Right atrium auricular region (tissue), 2 donors: ENCODE data around the gene SCN7A. TPM values are rescaled to one million over a fixed set of nuclear protein-coding genes. Genes with fewer than 3 reads are reported as not detected.

ENCODE experiments used
- DNase-seq: peaks from one replicate; pipeline ENCODE4 v3.0.0-alpha.2; 2019; ENCODE audit warnings: low spot score
- H3K27ac ChIP-seq, 2 donors: fragments of 200-600 bp; sonication (generic); 1 replicate in 1 of 2; 2 replicates in 1 of 2; pipeline ENCODE4 v1.5.1; 2016 to 2019
- H3K27me3 ChIP-seq, 2 donors: fragments of 200-600 bp; sonication (generic); one replicate each; pipeline versions ENCODE4 v1.5.1 to v1.6.0; 2017 to 2019
- H3K36me3 ChIP-seq: fragments of 200-600 bp; sonication (generic); one replicate; pipeline ENCODE4 v1.5.1; 2016
- H3K4me1 ChIP-seq, 2 donors: fragments of 200-600 bp; sonication (generic); one replicate each; pipeline versions ENCODE4 v1.5.1 to v1.6.0; 2017 to 2019
- H3K4me3 ChIP-seq, 2 donors: fragments of 200-600 bp; sonication (generic); 1 replicate in 1 of 2; 2 replicates in 1 of 2; pipeline ENCODE4 v1.5.1; 2017 to 2019; ENCODE audit warnings: mild to moderate bottlenecking in 1 of 2, moderate library complexity in 1 of 2
- H3K9me3 ChIP-seq, 2 donors: fragments of 200-600 bp; sonication (generic); one replicate each; pipeline ENCODE4 v1.5.1; 2019
- total RNA-seq, 2 donors: library from RNA; depleted of rRNA; stranded (reverse); fragments of >200 nt; gene quantifications; one replicate each; pipeline ENCODE4 v1.1.0, GENCODE V29; 2016
- TF ChIP-seq, protein P1 (sequence below), 2 donors: fragments of 200-600 bp; sonication (generic); IDR thresholded peaks; one replicate each; pipeline ENCODE4 v1.5.1; 2019; ENCODE audit warnings: antibody characterized with exemption in 2 of 2

SCN7A gene
- total RNA-seq, 2 donors from 2014 or later = 6.2 to 30.6 TPM

DNA sequence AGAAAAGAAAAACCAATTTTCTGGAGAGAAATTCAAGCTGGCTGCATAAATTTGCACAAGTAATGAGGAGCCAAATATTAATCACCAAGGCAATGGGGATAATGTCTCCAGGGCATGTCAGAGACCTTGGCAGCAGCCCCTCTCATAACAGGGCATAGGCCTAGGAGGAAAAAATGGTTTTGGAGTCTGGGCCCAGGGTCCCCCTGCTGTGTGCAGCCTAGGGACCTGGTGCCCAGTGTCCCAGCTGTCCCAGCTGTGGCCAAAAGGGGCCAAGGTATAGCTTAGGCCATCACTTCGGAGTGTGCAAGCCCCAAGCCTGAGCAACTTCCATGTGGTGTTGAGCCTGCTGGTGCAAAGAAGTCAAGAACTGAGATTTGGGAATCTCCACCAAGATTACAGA is 57.1 kb downstream of the SCN7A start:
- no peaks in the 10 kb centered on the region for H3K4me1 ChIP-seq
- TF ChIP-seq, protein P1, sequence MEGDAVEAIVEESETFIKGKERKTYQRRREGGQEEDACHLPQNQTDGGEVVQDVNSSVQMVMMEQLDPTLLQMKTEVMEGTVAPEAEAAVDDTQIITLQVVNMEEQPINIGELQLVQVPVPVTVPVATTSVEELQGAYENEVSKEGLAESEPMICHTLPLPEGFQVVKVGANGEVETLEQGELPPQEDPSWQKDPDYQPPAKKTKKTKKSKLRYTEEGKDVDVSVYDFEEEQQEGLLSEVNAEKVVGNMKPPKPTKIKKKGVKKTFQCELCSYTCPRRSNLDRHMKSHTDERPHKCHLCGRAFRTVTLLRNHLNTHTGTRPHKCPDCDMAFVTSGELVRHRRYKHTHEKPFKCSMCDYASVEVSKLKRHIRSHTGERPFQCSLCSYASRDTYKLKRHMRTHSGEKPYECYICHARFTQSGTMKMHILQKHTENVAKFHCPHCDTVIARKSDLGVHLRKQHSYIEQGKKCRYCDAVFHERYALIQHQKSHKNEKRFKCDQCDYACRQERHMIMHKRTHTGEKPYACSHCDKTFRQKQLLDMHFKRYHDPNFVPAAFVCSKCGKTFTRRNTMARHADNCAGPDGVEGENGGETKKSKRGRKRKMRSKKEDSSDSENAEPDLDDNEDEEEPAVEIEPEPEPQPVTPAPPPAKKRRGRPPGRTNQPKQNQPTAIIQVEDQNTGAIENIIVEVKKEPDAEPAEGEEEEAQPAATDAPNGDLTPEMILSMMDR (IDR thresholded peaks at IDR 0.05) = no peak
- no peaks in the 10 kb centered on the region for H3K36me3 ChIP-seq
- no peak overlapping the region for H3K27ac ChIP-seq
- no peak overlapping the region for H3K4me3 ChIP-seq
- H3K27me3 ChIP-seq = no peaks in the 10 kb centered on the region
- DNase-seq = no peak
- H3K9me3 ChIP-seq = no peaks in the 10 kb centered on the region

DNA sequence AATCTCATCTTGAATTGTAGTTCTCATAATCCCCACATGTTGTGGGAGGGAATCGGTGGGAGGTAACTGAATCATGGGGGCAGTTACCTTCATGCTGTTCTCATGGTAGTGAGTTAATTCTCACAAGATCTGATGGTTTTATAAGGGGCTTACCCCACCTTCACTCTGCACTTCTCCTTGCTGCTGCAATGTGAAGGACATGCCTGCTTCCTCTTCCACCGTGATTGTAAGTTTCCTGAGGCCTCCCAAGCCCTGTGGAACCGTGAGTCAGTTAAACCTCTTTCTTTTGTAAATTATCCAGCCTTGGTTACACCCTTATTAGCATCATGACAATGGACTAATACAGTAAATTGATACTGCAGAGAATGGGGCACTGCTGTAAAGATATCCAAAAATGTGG is 57.9 kb downstream of the SCN7A start:
- no peaks in the 10 kb centered on the region for H3K27me3 ChIP-seq
- TF ChIP-seq, protein P1 (IDR thresholded peaks at IDR 0.05) = no peak
- no peaks in the 10 kb centered on the region for H3K4me1 ChIP-seq
- no peaks in the 10 kb centered on the region for H3K9me3 ChIP-seq
- no peak overlapping the region for H3K27ac ChIP-seq
- no peak for DNase-seq
- H3K36me3 ChIP-seq = no peaks in the 10 kb centered on the region
- no peak overlapping the region for H3K4me3 ChIP-seq

- H3K4me3 ChIP-seq = no peak overlapping the region
- H3K9me3 ChIP-seq = no peaks in the 10 kb centered on the region
- H3K27me3 ChIP-seq = no peaks in the 10 kb centered on the region
- DNase-seq = no peak
- no peaks in the 10 kb centered on the region for H3K4me1 ChIP-seq
- TF ChIP-seq, protein P1 (IDR thresholded peaks at IDR 0.05) = no peak
- no peak overlapping the region for H3K27ac ChIP-seq
- no peaks in the 10 kb centered on the region for H3K36me3 ChIP-seq
Measured at GRCh38 chr2:166434491-166434890, 59.6 kb downstream of the SCN7A start.

- Histone ChIP-seq H3K27ac (no peak overlapping the region), H3K4me1 (no peaks in the 10 kb centered on the region), H3K36me3 (no peaks in the 10 kb centered on the region), H3K27me3 (no peaks in the 10 kb centered on the region), H3K4me3 (no peak overlapping the region), H3K9me3 (no peaks in the 10 kb centered on the region)
- no peak for DNase-seq
- TF ChIP-seq, protein P1 (IDR thresholded peaks at IDR 0.05) = no peak
Measured at GRCh38 chr2:166433457-166433856, 60.6 kb downstream of the SCN7A start.

- Histone ChIP-seq H3K4me1 (no peaks in the 10 kb centered on the region), H3K36me3 (no peaks in the 10 kb centered on the region), H3K27ac (no peak overlapping the region), H3K9me3 (no peaks in the 10 kb centered on the region), H3K4me3 (no peak overlapping the region), H3K27me3 (no peaks in the 10 kb centered on the region)
- DNase-seq = no peak
- TF ChIP-seq, protein P1 (IDR thresholded peaks at IDR 0.05) = no peak
Measured at GRCh38 chr2:166432331-166432730, 61.7 kb downstream of the SCN7A start.

- Histone ChIP-seq H3K4me1 (no peaks in the 10 kb centered on the region), H3K9me3 (no peaks in the 10 kb centered on the region), H3K36me3 (no peaks in the 10 kb centered on the region), H3K27ac (no peak overlapping the region), H3K27me3 (no peaks in the 10 kb centered on the region), H3K4me3 (no peak overlapping the region)
- no peak for DNase-seq
- TF ChIP-seq, protein P1 (IDR thresholded peaks at IDR 0.05) = no peak
Measured at GRCh38 chr2:166424841-166425240, 69.2 kb downstream of the SCN7A start.
